Right hindlimb (tissue), 1 donor: ENCODE results near the gene NOM1.

Experiments used
- DNase-seq: peaks from one replicate; pipeline ENCODE4 v3.0.0-alpha.2; 2018

The NOM1 gene

DNA sequence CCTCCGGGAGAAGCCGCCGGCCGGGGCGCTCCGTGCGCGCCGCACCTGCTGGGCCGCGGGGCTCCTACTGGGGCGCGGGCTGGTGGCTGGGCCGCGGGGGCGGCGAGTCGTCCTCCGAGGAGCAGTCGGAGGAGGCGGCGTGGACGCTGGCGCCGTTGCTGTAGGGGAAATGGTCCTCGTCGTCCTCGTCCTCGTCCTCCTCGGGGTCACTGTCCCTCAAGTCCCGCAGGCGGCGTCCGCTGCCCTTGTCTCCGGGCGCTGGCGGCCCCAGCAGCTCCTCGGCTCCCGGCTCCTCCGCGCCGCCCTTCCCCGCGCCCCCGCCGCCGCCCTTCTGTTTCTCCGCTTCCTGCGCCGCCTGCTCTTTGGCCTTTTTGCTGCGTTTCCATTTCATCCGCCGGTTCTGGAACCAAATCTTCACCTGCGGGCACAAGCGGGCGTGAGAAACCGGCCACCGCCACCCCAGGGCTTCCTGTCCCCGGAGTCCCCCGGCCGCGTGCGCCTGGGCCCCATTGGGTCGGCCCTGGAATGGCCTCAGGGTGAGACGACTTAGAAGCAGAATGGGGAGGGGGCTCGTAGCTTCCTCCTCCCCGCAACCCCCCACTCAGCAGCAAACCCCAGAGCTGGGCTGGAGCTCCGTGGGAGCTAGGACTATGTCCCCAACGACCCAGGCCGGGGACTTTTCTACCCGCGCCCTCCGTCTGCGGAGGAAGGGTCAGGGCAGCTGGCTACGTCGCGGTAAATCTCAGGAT lies 56.1 kb downstream of the NOM1 start:
- DNase-seq: peak; percentile 16

DNA sequence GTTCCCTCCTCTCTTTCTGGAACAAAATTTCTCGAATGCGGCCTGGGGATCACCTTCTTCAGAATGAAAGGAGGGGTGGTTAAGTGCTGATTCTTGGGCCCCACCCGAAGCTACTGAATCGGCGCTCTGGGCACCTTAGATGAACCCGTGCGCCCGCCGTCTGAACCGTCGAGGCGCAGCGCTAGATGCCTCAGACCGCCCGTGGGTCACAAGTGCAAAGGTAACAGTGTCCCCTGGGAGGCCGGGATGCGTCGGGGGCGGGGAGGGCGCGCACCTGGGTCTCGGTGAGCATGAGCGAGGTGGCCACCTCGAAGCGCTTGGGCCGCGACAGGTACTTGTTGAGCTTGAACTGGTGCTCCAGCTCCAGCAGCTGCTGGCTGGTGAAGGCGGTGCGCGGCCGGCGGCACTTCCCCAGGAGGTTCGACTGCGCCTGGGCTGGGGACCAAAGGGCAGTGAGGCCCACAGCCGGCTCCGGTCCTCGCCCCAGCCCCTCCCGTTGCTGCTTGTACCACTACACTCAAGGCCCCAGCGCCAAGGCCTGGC lies 56.8 kb downstream of the NOM1 start:
- DNase-seq: no peak

GRCh38 chr7:157006829-157007469 lies 57.4 kb downstream of the NOM1 start:
- DNase-seq: no peak

- DNase-seq: no peak
Measured at GRCh38 chr7:157007470-157008066, 58.1 kb downstream of the NOM1 start.

DNA sequence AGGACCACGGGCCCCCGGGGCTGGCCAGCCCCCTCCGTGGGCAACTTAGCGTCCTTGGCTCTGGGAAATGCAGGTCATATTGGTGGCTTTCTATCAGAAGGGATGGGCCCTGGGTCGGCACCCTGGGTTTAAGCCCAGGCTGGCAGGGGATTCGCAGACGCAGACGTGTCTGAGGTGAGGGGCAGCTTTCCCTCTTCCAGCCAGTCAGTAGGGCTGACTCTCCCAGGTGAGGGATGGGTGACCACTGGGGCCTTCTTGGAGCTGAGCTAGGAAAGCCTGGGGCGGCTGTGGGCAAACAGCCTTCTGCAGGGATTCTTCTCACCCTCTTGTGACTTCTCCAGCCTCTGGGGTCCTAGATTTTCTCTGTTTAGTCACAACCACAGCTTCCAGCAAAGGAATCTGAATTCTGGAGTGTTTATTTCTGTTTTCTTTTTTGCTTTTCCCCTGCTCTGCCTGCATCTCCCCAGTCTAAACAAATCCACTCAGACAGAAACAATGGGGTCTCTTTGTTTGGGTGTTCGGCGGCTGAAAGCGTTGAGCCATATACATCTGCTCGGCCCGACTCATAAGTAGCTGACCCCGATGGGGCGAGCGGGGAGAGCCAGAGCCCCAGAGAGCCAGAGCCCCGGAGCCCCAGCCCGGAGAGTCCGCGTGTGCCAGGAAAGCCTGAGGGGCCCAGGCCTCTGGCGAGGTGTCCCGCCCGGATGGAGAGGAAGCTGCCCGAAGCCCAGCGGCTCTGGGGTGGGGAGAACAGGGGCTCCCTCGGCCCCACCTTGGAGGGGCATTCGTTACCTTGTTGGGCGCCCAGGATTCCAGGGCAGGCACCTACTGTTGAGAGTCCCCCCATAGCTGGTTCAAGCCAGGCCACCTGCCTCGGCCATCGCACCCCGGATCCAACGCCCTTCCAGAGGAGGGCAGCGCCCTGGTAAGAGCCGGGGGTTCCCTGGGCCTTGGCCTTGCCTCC lies 59.0 kb downstream of the NOM1 start:
- no peak for DNase-seq

GRCh38 chr7:157009170-157009777 lies 59.8 kb downstream of the NOM1 start:
- no peak for DNase-seq

- DNase-seq: no peak
Measured at GRCh38 chr7:157009778-157010587, 60.5 kb downstream of the NOM1 start.

- DNase-seq: peak; percentile 66
Measured at GRCh38 chr7:157010588-157011332, 61.2 kb downstream of the NOM1 start, which contains the start of gene MNX1. Gene MNX1 (minus strand): TSS chr7:157010663. CDS start chr7:157010350, 313 bp downstream.

DNA sequence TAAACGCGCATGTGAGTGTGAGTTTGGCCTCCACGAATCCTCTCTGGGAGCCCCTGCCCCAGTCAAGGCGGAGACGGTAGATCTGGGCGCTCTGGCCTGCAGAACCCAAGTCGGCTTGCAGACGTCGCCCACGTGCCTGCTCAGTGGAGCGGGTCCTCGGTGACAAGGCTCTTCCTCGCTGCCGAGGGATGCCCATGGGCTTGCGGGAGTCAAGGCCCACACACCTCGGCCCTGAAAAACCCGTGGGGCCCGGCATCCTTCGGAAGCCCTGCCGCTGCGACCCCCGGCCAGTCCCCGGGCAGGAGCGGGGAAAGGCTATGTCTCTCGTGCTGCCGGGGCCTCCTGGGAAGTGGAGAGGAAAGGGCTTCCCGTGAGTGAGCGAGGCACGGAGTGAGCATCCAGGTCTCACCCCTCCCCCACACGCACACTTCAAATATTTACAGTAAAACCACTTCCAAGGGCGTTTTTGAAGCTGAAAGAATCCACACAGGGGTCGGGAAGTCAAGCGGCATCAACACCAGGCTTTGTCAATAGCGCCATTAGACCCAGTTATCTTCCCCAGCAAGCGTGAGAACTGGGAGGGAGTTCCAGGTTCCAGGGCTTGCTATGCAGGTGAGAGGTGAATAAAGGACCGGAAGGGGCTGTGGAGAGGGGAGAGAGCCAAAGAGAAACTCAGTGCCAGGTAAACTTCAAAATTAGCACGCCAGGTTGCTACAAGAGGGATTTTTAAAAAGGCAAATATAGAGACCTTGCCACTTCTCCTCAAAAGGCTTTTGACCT lies 62.0 kb downstream of the NOM1 start:
- no peak for DNase-seq

GRCh38 chr7:157012113-157012547 lies 62.6 kb downstream of the NOM1 start:
- DNase-seq: no peak

GRCh38 chr7:157013101-157013500 lies 63.6 kb downstream of the NOM1 start:
- DNase-seq: no peak

DNA sequence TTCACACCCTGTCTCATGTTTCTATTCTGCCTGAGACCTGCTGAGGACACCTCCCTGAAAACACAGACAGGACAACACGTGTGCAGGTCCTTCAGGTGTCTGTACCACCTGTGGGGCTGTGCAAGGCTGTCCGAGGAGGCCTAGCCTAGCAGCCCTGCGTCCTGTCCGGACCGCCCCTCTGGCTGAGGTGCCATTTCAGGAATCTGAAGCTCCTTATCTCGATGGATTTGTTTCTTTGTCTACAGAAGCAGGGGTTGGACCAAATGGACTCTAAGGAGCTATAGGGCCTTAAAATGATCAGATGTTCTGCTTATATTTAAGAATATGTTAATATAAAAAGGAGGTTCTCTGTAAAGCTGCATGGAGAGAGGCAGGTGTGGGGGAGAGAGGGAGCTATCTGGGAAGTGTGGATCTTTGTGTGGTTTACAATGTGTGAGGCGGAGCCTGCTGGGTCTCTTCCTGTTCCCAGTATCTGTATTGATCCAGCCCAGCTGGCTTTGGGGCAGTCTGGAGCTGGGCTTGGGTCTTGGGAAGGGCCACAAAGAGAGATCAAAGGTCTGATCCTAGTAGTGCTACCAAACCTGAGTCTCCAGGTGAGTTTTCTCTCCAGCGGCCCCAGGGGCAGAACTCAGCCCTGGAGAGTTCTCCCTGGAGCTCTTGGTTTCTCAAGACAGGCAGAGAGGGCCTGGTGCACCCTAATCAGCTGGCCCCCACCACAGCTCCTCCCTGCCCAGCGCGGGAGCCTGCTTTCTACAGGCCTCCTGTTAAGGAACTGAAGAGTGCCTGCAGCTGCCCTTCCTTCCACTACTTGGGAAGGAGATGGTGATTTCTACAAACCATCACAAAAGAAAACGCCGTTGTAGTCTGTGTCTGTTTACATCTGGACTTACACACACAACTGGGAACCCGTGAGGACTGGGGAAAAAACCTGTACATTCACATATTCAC lies 64.4 kb downstream of the NOM1 start:
- no peak for DNase-seq

DNA sequence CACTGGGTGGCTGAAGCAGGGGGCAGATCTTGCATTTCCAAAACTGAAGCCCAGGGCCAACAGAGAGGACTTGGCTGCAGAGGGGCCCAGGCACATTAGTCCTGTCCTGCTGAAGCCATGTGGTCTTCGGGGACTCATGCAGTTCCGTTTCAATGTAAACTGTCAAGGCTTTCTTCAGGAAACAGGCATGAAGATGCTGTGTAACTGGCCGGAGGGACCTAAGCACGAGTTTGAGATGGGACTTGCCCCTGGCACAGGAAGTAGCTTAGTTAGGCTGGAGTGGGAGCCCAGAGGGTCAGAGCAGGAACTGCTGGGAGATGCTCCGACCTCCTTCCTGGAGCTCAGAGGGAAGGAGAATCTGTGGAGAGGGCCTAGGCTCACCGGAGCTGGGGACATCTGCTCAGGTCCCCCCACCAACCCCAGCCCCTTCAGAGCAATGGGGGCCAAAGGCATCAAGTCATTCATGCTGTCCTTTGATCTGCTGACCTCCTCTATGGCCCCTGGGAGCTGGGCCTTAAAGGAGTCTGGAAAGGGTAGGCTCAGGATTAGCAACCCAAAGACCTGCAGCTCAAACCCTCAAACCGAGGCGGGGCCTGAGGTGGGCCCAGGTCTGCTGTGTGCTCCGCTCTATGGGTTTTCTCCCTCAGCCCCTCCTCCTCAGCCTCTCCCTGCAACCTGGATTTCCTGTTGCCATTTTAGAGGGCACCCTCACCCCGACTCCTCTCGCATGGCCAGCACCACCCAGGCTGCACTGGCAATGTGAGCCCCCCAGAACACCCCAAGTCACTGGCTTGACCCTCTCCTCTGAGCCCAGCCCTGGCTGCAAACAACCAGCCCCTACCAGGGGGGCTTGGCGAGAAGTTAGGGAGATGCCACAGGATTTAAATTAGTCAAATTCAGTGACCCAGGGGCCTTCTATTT lies 65.4 kb downstream of the NOM1 start:
- no peak for DNase-seq

DNA sequence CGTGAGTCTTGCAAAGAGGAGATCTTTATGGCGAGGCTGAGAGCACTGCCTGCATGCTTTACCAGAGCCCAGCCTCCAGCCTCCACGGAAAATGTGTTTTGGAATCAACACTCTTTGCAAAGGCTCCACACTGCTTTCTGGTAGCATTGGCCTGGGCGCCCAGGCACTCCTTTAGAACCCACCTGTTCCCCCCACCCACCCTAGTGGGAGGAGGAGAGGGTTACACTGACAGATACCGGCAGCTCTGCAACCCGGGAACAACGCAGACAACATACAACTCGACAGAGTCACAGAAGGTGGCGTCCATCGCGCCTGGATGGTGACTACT lies 66.5 kb downstream of the NOM1 start:
- no peak for DNase-seq

DNA sequence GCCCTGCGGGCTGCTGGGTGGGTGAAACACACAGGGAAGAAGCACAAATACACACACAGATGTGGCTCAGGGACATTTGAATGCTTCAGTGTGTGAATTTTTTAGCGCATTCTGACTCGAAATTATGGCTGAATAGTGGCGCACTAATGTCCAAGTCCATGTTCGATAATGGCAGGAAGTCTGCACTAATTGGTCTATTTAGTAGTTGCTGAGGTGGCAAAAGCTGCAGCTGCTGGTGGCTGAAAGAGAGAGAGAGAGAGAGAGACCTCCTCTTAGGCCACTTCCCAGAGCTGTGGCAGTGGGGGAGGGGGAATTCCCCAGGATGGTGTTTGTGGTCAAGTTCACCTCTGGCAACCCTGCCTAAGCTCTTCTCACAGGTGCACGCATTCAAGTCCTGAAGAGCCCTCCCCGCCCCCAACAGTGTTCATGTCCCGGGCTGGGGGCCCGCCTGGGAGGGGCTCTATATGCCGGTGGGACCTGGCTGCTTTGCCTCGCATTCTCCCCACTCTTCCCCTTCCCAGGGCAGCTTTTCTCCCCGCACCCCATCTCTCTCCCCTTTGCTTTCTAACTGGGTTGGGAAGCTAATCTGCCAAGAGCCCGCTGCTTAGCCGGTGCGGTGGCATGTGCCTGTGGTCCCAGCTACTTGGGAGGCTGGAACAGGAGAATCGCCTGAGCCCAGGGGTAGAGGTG lies 67.0 kb downstream of the NOM1 start:
- DNase-seq: no peak

- no peak for DNase-seq
Measured at GRCh38 chr7:157017149-157017548, 67.6 kb downstream of the NOM1 start.
